WTC11 (cell line): ENCODE measurements around the gene NFIA. TPM values are rescaled to one million over a fixed set of nuclear protein-coding genes. Genes with fewer than 3 reads are reported as not detected.
"Not testable (repeated sequence)": the region's sequence is repeated elsewhere in the genome, so short reads cannot be mapped to it uniquely, and the experiment has no call there.

Source experiments
- ATAC-seq: fragments of 200-7000 bp; cut with Tn5 transposase; 2 replicates; pipeline ENCODE4 v1.10.0; 2021; ENCODE audit warnings: mild to moderate bottlenecking, moderate library complexity
- CTCF ChIA-PET: fragments of 300-600 bp; sonication (Branson Sonifier 250); formaldehyde crosslinking; loops from one replicate; lab custom pipeline; 2021; ENCODE audit warnings: antibody characterized with exemption; lab: Charles Lee
- POLR2A ChIA-PET: fragments of 350-600 bp; sonication (Branson Sonifier 250); formaldehyde crosslinking; loops from one replicate; lab custom pipeline; 2021; ENCODE audit warnings: antibody characterized with exemption; lab: Charles Lee
- DNase-seq: peaks from one replicate; pipeline ENCODE4 v3.0.0; 2021; ENCODE audit warnings: low spot score
- H3K27ac Mint-ChIP-seq: 2 replicates; pipeline ENCODE4 v1.8.0; 2021; ENCODE audit warnings: mixed read lengths
- H3K27me3 Mint-ChIP-seq: 2 replicates; pipeline ENCODE4 v1.8.0; 2021; ENCODE audit warnings: low read depth, mild to moderate bottlenecking, moderate library complexity, mixed read lengths
- H3K36me3 Mint-ChIP-seq: 2 replicates; pipeline ENCODE4 v1.8.0; 2021; ENCODE audit warnings: mixed read lengths
- H3K4me1 Mint-ChIP-seq: 2 replicates; pipeline ENCODE4 v1.8.0; 2022; ENCODE audit warnings: mixed read lengths
- H3K4me3 Mint-ChIP-seq: 2 replicates; pipeline ENCODE4 v1.8.0; 2021; ENCODE audit warnings: mild to moderate bottlenecking, moderate library complexity, mixed read lengths
- H3K9me3 Mint-ChIP-seq: 2 replicates; pipeline ENCODE4 v1.8.0; 2021; ENCODE audit warnings: mixed read lengths
- HMGA2 ChIP-seq: fragments of 250-450 bp; sonication (Bioruptor Pico); IDR thresholded peaks from 2 replicates; pipeline ENCODE4 v1.4.0; 2021; ENCODE audit warnings: mild to moderate bottlenecking, moderate library complexity
- NFYB ChIP-seq: sonication (generic); formaldehyde crosslinking; conservative IDR thresholded peaks from 2 replicates; pipeline ENCODE4 v1.8.0; 2022; ENCODE audit warnings: low read depth, missing genetic modification reagents
- NR1H2 ChIP-seq: sonication (generic); formaldehyde crosslinking; IDR thresholded peaks from 2 replicates; pipeline ENCODE4 v1.9.0; 2021; ENCODE audit warnings: mild to moderate bottlenecking, moderate library complexity, missing genetic modification reagents
- PRRX2 ChIP-seq: fragments of 250-450 bp; sonication (Bioruptor Pico); IDR thresholded peaks from 2 replicates; pipeline ENCODE4 v1.8.0; 2021; ENCODE audit warnings: mild to moderate bottlenecking
- TCF7 ChIP-seq: sonication (generic); formaldehyde crosslinking; IDR thresholded peaks from 2 replicates; pipeline ENCODE4 v1.8.0; 2022; ENCODE audit warnings: mild to moderate bottlenecking, low read depth, missing genetic modification reagents, moderate library complexity
- ZNF232 ChIP-seq: sonication (generic); formaldehyde crosslinking; IDR thresholded peaks from 2 replicates; pipeline ENCODE4 v1.8.0; 2022; ENCODE audit warnings: mild to moderate bottlenecking, missing genetic modification reagents
- ZNF263 ChIP-seq: sonication (generic); formaldehyde crosslinking; IDR thresholded peaks from 2 replicates; pipeline ENCODE4 v1.8.1; 2022; ENCODE audit warnings: low read depth, mild to moderate bottlenecking, moderate library complexity, missing genetic modification reagents
- ZNF416 ChIP-seq: fragments of 250-450 bp; sonication (Bioruptor Pico); IDR thresholded peaks from 2 replicates; pipeline ENCODE4 v1.9.0; 2021; ENCODE audit warnings: mild to moderate bottlenecking, inconsistent platforms
- ZNF423 ChIP-seq: fragments of 250-450 bp; sonication (Bioruptor Pico); IDR thresholded peaks from 2 replicates; pipeline ENCODE4 v2.1.2; 2022; ENCODE audit warnings: mild to moderate bottlenecking, moderate library complexity
- total RNA-seq: library from RNA; stranded (reverse); gene quantifications from 3 replicates; pipeline ENCODE4 v1.2.3, GENCODE V29; 2021
- TF ChIP-seq, protein P1 (sequence below): sonication (generic); formaldehyde crosslinking; IDR thresholded peaks from 2 replicates; pipeline ENCODE4 v1.8.1; 2022; ENCODE audit warnings: mild to moderate bottlenecking, missing genetic modification reagents, moderate library complexity, borderline replicate concordance
- TF ChIP-seq, protein P2 (sequence below): sonication (generic); formaldehyde crosslinking; IDR thresholded peaks from 2 replicates; pipeline ENCODE4 v1.8.1; 2022; ENCODE audit warnings: low read depth, mild to moderate bottlenecking, moderate library complexity, missing genetic modification reagents, borderline replicate concordance
- TF ChIP-seq, protein P3 (sequence below): sonication (generic); formaldehyde crosslinking; IDR thresholded peaks from 2 replicates; pipeline ENCODE4 v1.8.1; 2023; ENCODE audit warnings: mild to moderate bottlenecking, moderate library complexity, missing genetic modification reagents
- TF ChIP-seq, protein P4 (sequence below): sonication (generic); formaldehyde crosslinking; IDR thresholded peaks from 2 replicates; pipeline ENCODE4 v1.8.0; 2022; ENCODE audit warnings: mild to moderate bottlenecking, missing genetic modification reagents
- TF ChIP-seq, protein P5 (sequence below): sonication (generic); formaldehyde crosslinking; IDR thresholded peaks from 2 replicates; pipeline ENCODE4 v1.8.1; 2023; ENCODE audit warnings: mild to moderate bottlenecking, missing genetic modification reagents
- TF ChIP-seq, protein P6 (sequence below): sonication (generic); formaldehyde crosslinking; IDR thresholded peaks from 2 replicates; pipeline ENCODE4 v1.8.0; 2022; ENCODE audit warnings: mild to moderate bottlenecking, missing genetic modification reagents
- TF ChIP-seq, protein P7 (sequence below): fragments of 250-450 bp; sonication (Bioruptor Pico); IDR thresholded peaks from 2 replicates; pipeline ENCODE4 v1.9.0; 2021; ENCODE audit warnings: mild to moderate bottlenecking

The NFIA gene
- total RNA-seq, 1 experiment from 2014 or later, result 16.7 TPM

DNA sequence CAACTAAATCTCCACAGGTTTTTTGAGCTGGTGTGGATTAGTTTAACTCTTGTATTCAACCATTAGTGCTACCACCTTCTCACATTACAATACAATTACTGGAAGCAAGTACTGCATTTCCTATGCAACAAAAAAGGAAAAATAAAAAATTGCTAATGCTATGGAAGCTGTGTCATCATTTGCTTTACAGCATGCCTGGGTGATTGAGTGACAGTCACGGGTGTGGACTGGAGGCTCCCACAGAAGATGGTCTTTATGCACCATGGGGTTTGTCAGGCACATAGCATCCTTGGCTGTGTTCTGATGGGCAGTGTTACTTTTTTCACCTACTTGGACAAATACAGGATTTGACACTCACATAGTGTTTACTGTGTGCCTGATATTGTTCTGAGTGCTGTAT is 380.3 kb downstream of the NFIA start (continued):
- TF ChIP-seq NFYB (CRISPR knock-in tag), result no peak
- TF ChIP-seq, protein P1, sequence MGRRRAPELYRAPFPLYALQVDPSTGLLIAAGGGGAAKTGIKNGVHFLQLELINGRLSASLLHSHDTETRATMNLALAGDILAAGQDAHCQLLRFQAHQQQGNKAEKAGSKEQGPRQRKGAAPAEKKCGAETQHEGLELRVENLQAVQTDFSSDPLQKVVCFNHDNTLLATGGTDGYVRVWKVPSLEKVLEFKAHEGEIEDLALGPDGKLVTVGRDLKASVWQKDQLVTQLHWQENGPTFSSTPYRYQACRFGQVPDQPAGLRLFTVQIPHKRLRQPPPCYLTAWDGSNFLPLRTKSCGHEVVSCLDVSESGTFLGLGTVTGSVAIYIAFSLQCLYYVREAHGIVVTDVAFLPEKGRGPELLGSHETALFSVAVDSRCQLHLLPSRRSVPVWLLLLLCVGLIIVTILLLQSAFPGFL (CRISPR knock-in tag), result no peak
- TF ChIP-seq, all 79 proteins: peak for 0

DNA sequence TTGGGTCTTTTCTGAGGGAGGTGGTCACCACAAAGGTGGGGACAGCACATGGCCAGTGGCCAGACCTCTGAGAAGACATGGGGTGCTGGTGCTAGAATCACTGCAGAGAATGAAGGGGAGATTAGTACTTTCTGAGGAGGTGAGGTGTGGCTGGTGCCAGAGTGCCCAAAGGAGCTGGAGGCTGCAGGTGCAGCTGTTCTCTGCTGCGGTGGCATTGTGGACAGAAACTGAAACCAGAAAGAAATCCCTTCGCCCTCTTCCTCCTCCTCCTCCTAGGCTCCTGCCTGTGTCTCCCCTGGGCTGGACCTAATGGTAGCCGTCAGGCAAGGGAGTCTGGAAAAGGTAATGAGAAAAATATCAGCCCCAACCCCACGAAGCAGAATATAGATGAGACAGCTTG is 380.9 kb downstream of the NFIA start:
- ChIA-PET CTCF (interaction anchor here (0.7 to 2.3 kb wide), 4 partner anchors 9 to 413 kb away, joined by 3 to 8 read pairs (median 4); no protein-coding TSS in a partner anchor), POLR2A (no interaction called here)
- Mint-ChIP-seq H3K27me3 (peaks cover 33% of the 10 kb centered on the region), H3K36me3 (no peaks in the 10 kb centered on the region), H3K4me3 (no peak overlapping the region), H3K27ac (no peak overlapping the region), H3K9me3 (no peaks in the 10 kb centered on the region), H3K4me1 (peaks cover 48% of the 10 kb centered on the region)
- ATAC-seq (no peak), DNase-seq (no peak)
- no peak for TF ChIP-seq HMGA2 (CRISPR knock-in tag)

DNA sequence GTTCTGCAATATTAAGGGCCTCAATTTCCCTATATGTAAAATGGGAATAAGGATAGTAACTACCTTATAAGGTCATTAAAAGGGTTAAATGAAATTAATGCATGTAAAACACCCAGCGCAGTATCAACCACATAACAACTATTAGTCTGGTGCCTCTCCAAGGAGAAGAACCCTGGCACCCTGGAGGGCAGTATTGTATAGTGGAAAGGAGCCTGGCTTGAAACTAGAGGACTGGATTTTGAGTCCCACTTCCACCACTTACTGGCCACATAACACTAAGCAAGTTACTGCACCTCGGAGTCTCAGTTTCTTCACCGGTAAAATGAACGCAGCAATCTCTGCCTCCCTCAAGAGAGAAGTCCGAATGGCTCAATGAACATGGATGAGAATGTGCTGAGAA is 385.5 kb downstream of the NFIA start:
- H3K27ac Mint-ChIP-seq, ATAC-seq, H3K4me1 Mint-ChIP-seq, H3K4me3 Mint-ChIP-seq, POLR2A ChIA-PET, DNase-seq, CTCF ChIA-PET, H3K36me3 Mint-ChIP-seq, H3K9me3 Mint-ChIP-seq: not testable (repeated sequence)
- H3K27me3 Mint-ChIP-seq, result peaks cover 75% of the 10 kb centered on the region

DNA sequence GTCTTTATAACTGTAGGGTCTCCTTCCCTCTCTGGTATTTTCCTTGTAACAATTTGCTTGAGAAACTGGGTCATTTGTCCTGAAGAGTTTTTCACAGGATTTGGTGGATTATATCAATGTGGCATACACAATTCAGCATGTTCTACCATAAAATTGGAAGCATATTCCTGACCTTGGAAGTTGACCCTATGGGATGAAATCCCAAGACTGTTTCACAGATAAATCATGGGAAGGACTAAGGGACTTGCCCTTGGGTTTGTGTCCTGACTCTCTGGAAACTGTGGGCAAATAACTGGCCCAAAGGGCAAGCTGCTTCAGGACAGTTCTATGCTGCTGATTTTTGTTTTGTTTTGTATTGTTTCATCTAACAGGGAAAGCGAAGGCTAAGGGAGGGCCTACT is 387.0 kb downstream of the NFIA start:
- Mint-ChIP-seq H3K4me3 (no peak overlapping the region), H3K27ac (no peak overlapping the region), H3K9me3 (no peaks in the 10 kb centered on the region), H3K27me3 (peaks cover 78% of the 10 kb centered on the region), H3K4me1 (no peaks in the 10 kb centered on the region), H3K36me3 (no peaks in the 10 kb centered on the region)
- TF ChIP-seq, protein P2, sequence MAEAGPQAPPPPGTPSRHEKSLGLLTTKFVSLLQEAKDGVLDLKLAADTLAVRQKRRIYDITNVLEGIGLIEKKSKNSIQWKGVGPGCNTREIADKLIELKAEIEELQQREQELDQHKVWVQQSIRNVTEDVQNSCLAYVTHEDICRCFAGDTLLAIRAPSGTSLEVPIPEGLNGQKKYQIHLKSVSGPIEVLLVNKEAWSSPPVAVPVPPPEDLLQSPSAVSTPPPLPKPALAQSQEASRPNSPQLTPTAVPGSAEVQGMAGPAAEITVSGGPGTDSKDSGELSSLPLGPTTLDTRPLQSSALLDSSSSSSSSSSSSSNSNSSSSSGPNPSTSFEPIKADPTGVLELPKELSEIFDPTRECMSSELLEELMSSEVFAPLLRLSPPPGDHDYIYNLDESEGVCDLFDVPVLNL (CRISPR knock-in tag), result no peak
- ChIA-PET CTCF (no interaction called here), POLR2A (no interaction called here)
- ATAC-seq (no peak), DNase-seq (no peak)

DNA sequence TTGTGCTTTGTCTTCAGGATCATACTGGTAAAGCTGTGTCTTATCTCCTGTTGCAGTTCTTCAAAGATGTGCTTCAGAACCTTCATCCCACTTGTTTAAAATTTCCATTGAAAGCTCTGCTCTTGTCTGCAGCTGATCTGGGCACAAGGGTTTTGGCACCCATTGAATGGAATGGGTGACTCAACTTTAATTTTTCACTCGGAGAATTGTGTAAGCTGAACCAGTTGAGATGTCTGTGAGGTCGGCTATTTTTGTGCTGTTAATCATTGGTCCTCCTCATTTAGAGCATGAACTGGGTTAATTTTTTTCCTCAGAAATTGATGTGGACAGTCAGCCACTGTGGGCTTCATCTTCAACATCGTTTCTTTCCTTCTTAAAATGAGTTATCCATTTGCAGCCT is 390.5 kb downstream of the NFIA start:
- Mint-ChIP-seq H3K27me3 (peaks cover 96% of the 10 kb centered on the region), H3K4me1 (no peaks in the 10 kb centered on the region), H3K9me3 (no peaks in the 10 kb centered on the region), H3K27ac (no peak overlapping the region), H3K36me3 (no peaks in the 10 kb centered on the region), H3K4me3 (no peak overlapping the region)
- CTCF ChIA-PET, result interaction anchor here (1.0 kb wide), 1 partner anchor 116 kb away, joined by 3 read pairs; no protein-coding TSS in a partner anchor
- ATAC-seq, result no peak
- no peak for DNase-seq
- POLR2A ChIA-PET, result interaction anchor here (0.6 kb wide), 1 partner anchor 1647 kb away, joined by 4 read pairs; no protein-coding TSS in a partner anchor
- TF ChIP-seq ZNF263, result no peak
- no peak for TF ChIP-seq NR1H2 (CRISPR knock-in tag)
- TF ChIP-seq ZNF423 (CRISPR knock-in tag), result no peak
- TF ChIP-seq TCF7 (CRISPR knock-in tag), result no peak
- TF ChIP-seq ZNF232 (CRISPR knock-in tag), result no peak
- TF ChIP-seq, protein P3, sequence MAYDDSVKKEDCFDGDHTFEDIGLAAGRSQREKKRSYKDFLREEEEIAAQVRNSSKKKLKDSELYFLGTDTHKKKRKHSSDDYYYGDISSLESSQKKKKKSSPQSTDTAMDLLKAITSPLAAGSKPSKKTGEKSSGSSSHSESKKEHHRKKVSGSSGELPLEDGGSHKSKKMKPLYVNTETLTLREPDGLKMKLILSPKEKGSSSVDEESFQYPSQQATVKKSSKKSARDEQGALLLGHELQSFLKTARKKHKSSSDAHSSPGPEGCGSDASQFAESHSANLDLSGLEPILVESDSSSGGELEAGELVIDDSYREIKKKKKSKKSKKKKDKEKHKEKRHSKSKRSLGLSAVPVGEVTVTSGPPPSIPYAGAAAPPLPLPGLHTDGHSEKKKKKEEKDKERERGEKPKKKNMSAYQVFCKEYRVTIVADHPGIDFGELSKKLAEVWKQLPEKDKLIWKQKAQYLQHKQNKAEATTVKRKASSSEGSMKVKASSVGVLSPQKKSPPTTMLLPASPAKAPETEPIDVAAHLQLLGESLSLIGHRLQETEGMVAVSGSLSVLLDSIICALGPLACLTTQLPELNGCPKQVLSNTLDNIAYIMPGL (CRISPR knock-in tag), result no peak
- no peak for TF ChIP-seq PRRX2 (CRISPR knock-in tag)
- TF ChIP-seq ZNF416 (CRISPR knock-in tag), result no peak
- TF ChIP-seq, protein P4, sequence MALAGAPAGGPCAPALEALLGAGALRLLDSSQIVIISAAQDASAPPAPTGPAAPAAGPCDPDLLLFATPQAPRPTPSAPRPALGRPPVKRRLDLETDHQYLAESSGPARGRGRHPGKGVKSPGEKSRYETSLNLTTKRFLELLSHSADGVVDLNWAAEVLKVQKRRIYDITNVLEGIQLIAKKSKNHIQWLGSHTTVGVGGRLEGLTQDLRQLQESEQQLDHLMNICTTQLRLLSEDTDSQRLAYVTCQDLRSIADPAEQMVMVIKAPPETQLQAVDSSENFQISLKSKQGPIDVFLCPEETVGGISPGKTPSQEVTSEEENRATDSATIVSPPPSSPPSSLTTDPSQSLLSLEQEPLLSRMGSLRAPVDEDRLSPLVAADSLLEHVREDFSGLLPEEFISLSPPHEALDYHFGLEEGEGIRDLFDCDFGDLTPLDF, result no peak
- TF ChIP-seq, protein P5, sequence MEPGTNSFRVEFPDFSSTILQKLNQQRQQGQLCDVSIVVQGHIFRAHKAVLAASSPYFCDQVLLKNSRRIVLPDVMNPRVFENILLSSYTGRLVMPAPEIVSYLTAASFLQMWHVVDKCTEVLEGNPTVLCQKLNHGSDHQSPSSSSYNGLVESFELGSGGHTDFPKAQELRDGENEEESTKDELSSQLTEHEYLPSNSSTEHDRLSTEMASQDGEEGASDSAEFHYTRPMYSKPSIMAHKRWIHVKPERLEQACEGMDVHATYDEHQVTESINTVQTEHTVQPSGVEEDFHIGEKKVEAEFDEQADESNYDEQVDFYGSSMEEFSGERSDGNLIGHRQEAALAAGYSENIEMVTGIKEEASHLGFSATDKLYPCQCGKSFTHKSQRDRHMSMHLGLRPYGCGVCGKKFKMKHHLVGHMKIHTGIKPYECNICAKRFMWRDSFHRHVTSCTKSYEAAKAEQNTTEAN (CRISPR knock-in tag), result no peak
- TF ChIP-seq, protein P6, sequence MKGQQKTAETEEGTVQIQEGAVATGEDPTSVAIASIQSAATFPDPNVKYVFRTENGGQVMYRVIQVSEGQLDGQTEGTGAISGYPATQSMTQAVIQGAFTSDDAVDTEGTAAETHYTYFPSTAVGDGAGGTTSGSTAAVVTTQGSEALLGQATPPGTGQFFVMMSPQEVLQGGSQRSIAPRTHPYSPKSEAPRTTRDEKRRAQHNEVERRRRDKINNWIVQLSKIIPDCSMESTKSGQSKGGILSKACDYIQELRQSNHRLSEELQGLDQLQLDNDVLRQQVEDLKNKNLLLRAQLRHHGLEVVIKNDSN (CRISPR knock-in tag), result no peak
- TF ChIP-seq, protein P7, sequence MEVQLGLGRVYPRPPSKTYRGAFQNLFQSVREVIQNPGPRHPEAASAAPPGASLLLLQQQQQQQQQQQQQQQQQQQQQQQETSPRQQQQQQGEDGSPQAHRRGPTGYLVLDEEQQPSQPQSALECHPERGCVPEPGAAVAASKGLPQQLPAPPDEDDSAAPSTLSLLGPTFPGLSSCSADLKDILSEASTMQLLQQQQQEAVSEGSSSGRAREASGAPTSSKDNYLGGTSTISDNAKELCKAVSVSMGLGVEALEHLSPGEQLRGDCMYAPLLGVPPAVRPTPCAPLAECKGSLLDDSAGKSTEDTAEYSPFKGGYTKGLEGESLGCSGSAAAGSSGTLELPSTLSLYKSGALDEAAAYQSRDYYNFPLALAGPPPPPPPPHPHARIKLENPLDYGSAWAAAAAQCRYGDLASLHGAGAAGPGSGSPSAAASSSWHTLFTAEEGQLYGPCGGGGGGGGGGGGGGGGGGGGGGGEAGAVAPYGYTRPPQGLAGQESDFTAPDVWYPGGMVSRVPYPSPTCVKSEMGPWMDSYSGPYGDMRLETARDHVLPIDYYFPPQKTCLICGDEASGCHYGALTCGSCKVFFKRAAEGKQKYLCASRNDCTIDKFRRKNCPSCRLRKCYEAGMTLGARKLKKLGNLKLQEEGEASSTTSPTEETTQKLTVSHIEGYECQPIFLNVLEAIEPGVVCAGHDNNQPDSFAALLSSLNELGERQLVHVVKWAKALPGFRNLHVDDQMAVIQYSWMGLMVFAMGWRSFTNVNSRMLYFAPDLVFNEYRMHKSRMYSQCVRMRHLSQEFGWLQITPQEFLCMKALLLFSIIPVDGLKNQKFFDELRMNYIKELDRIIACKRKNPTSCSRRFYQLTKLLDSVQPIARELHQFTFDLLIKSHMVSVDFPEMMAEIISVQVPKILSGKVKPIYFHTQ, result no peak
